Left kidney (tissue), 2 donors: Measurements from ENCODE around the gene DND1. TPM values are rescaled to one million over a fixed set of nuclear protein-coding genes. Genes with fewer than 3 reads are reported as not detected.
"Not testable (repeated sequence)": the region's sequence is repeated elsewhere in the genome, so short reads cannot be mapped to it uniquely, and the experiment has no call there.

ENCODE experiments used
- DNase-seq: peaks from one replicate; pipeline ENCODE4 v3.0.0-alpha.2; 2013
- polyA plus RNA-seq: library from polyadenylated mRNA; unstranded; fragments of 120-200 nt; gene quantifications from one replicate; pipeline ENCODE4 v1.2.1, GENCODE V29; 2013; ENCODE audit not compliant: insufficient read length

The DND1 gene
- polyA plus RNA-seq, 1 donor: 0.35 TPM

GRCh38 chr5:140672455-140673186 lies 755 bp downstream of the DND1 start:
- DNase-seq: no peak

GRCh38 chr5:140671472-140672125 lies 1.8 kb downstream of the DND1 start:
- no peak for DNase-seq

GRCh38 chr5:140671035-140671434 lies 2.3 kb downstream of the DND1 start:
- DNase-seq: not testable (repeated sequence)

DNA sequence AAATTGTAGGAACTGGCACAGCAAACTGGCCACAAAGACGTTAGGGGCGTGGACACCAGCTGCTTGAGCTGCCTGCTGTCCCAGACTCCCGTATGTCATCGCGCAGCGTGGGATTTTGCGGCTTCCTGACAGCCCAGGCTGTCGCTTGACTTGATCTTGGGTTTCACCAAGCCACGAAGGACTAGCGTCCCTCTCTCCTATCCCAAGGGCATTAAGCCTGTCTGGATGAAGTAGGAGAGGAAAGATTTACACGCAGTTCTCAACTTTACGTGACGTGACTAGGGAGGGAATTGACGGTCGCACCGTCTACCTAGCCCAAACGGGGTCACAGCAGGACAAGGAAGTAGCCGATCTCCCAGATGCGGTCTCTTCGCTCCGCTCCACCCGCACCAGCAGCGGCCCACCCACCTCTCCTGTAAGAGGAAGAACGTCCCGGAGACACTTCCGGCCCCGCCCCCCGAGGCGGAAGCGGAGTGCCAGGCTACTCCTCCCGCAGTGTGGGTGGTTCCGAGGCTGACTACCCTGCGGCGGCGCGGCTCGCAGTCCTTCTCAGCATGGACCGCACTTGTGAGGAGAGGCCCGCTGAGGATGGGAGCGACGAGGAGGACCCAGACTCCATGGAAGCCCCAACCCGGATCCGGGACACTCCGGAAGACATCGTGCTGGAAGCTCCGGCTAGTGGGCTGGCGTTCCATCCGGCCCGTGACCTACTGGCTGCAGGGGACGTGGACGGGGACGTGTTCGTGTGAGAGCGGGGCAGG lies 8.8 kb downstream of the DND1 start, which contains the start of gene WDR55:
TSS of gene WDR55 (plus strand) at position 546 of the 761 bp plus-strand sequence. CDS start at position 555, 9 bp downstream.
- peak; percentile 91 for DNase-seq

DNA sequence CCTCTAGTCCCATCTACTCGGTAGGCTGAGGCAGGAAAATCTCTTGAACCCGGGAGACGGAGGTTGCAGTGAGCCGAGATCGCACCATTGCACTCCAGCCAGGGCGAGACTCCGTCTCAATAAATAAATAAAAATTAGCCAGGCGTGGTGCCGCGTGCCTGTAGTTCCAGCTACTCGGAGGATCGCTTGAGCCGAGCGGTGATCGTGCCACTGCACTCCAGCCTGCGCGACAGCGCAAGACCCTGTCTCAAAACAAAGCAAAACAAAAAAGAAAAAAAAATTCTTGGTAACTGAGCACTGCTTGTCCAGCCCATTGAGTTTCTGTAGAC lies 9.4 kb downstream of the DND1 start:
- DNase-seq: no peak

- DNase-seq: not testable (repeated sequence)
Measured at GRCh38 chr5:140660371-140660770, 13.0 kb downstream of the DND1 start.

DNA sequence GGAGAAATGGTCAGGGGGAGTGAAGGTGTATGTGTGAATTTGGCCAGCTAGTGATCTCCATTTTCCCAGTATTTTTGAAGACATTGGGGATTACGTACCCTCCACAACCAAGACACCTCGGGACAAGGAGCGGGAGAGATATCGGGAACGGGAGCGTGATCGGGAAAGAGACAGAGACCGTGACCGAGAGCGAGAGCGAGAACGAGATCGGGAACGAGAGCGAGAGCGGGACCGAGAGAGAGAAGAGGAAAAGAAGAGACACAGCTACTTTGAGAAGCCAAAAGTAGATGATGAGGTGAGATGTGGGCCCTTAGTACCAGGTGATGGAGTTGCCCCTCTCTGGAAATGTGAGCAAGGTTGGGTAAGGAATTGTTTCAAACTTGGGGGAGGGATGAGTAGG lies 14.5 kb downstream of the DND1 start:
- no peak for DNase-seq

DNA sequence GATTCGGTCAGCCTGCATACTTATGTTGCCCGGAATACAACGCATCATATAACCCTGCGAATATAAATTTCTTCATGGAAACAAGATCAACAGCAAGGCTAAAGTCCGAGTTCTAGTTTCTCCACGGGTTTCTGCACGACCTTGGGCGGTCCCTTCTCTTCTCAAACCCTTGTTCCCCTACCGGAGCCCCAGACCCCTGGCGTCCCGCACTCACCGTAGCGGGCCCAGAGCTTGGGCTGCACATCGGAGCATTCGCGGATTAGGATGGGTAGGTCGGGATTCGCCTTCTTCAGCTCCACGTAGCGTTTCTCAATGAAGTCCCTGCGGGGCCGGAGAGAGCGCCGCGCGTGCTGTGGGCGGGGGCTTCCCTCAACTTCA lies 26.3 kb downstream of the DND1 start:
- no peak for DNase-seq

- DNase-seq: no peak
Measured at GRCh38 chr5:140642718-140643117, 30.7 kb downstream of the DND1 start.

GRCh38 chr5:140641716-140642115 lies 31.7 kb downstream of the DND1 start:
- DNase-seq: no peak

GRCh38 chr5:140639148-140639981 lies 34.0 kb downstream of the DND1 start, which contains the start of gene TMCO6:
TMCO6 (plus strand) TSS chr5:140639451; CDS start chr5:140639528, 77 bp downstream.
- peak; percentile 91 for DNase-seq

DNA sequence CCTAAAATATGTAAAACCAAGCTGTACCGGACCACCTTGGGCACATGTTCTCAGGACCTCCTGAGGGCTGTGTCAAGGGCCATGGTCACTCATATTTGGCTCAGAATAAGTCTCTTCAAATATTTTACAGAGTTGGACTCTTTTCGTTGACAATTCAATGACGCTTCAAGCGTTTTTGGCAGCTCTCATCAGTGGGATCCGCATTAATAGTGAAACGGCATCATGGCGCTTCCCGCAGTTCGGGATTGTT lies 34.6 kb downstream of the DND1 start:
- DNase-seq: not testable (repeated sequence)

- no peak for DNase-seq
Measured at GRCh38 chr5:140637371-140638100, 35.8 kb downstream of the DND1 start.

- no peak for DNase-seq
Measured at GRCh38 chr5:140635291-140636257, 37.8 kb downstream of the DND1 start.

- DNase-seq: no peak
Measured at GRCh38 chr5:140634103-140634502, 39.3 kb downstream of the DND1 start.

DNA sequence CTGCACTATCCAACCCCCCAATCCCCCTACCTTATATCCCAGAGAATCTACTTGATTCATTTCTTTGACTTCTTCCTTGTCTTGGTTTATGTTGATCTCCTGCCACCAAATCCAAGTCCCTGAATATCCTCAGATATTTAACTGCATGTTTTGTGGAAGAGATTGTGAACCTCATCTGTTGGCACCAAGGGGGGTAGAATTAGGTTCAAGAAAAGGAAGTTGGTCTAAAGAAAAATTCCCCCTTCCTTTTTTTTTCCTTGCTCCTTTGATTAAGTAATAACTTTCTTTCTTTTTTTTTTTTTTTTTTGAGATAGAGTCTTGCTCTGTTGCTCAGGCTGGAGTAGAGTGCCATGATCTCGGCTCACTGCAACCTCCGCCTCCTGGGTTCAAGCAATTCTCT lies 39.9 kb downstream of the DND1 start:
- no peak for DNase-seq

DNA sequence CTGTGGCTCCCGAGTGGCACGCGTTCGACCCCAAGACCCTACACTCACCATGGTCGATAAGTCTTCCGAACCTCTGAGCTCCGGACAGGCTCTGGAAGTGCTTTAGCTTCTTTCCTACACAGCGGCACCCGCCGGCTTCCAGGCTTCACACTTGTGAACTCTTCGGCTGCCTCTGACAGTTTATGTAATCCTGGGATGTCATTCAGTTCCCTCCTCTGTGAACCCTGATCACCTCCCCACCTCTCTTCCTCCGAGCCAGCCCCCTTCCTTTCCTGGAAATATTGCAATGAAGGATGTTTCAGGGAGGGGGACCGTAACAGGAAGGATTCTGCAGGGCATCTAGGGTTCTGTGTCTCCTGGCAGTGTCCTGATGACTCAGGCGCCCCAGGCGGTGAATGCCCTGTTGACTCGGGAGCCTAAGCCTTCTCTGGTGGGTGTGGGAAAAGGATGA lies 40.3 kb downstream of the DND1 start, which contains the start of gene CD14:
TSS of gene CD14 (minus strand) at position 155 of the 451 bp plus-strand sequence. CDS start at position 51, 104 bp downstream.
- DNase-seq: no peak

DNA sequence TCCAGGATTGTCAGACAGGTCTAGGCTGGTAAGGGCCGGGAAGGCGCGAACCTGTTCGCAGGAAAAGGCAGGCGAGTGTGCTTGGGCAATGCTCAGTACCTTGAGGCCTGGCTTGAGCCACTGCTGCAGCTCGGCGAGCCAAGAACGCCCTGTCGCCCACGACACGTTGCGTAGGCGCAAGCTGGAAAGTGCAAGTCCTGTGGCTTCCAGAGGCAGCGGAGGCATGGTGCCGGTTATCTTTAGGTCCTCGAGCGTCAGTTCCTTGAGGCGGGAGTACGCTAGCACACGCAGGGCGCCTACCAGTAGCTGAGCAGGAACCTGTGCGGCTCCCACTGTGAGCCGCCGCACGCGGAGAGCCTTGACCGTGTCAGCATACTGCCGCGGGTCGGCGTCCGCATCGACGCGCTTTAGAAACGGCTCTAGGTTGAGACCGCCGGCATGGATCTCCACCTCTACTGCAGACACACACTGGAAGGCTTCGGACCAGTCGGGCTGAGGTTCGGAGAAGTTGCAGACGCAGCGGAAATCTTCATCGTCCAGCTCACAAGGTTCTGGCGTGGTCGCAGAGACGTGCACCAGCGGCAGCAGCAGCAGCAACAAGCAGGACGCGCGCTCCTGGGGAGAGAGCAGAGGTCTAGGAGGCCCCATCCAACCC lies 40.9 kb downstream of the DND1 start:
- peak; percentile 28 for DNase-seq

DNA sequence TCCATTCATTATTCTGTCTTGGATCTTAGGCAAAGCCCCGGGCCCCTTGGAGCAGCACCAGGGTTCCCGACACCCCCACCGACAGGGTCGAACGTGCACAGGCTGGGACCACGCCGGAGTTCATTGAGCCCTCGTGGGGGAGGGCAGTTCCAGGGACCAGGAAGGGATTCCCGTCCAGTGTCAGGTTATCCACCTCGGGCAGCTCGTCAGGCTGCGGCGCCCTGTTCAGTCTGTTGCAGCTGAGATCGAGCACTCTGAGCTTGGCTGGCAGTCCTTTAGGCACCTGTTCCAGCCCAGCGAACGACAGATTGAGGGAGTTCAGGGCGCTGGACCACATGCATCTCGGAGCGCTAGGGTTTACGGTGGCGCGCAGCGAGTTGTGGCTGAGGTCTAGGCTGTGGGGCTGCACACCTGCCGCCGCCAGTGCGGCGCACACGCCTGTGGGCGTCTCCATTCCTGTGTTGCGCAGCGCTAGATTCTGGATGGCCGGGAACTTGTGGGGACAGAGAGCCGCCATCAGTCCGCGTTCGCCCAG lies 41.5 kb downstream of the DND1 start:
- DNase-seq: peak; percentile 30
